ENCODE measurements around the gene KIAA1328. TPM values are rescaled to one million over a fixed set of nuclear protein-coding genes. Genes with fewer than 3 reads are reported as not detected.

The KIAA1328 gene
- polyA plus RNA-seq, 1 of the 3 experiments (the other 2 are of a cell fraction), result 2.6 TPM

- no peaks in the 10 kb centered on the region for H3F3A ChIP-seq (replicated peaks; ENCODE audit: insufficient read depth)
- no peak overlapping the region for H3K27ac ChIP-seq (ENCODE audit: low read depth in 2 of 2, low read length in 1 of 2)
- H3K9me2 ChIP-seq, result no peaks in the 10 kb centered on the region
- H4K20me1 ChIP-seq (ENCODE audit: insufficient read depth), result no peaks in the 10 kb centered on the region
- no peaks in the 10 kb centered on the region for H3K79me2 ChIP-seq (ENCODE audit: insufficient read depth)
- CTCF ChIA-PET, result interaction anchor here (2.1 kb wide), 1 partner anchor 9 kb away, joined by 8 read pairs; no protein-coding TSS in a partner anchor
- POLR2A ChIA-PET, result no interaction called here
- no peaks in the 10 kb centered on the region for H3K4me1 ChIP-seq (ENCODE audit: control insufficient read depth in 1 of 2, insufficient read depth in 2 of 2, low read depth in 1 of 2, low read length in 1 of 2)
- no peak for DNase-seq
- no peaks in the 10 kb centered on the region for H3K9me3 ChIP-seq
- no peak overlapping the region for H3K4me3 ChIP-seq (ENCODE audit: low read depth in 2 of 2, low read length in 1 of 2)
- H3K9ac ChIP-seq, result no peak overlapping the region
- H3K36me3 ChIP-seq (replicated peaks in 1 of 2; ENCODE audit: control insufficient read depth in 1 of 2, insufficient read depth in 2 of 2, low read length in 1 of 2), result no peaks in the 10 kb centered on the region
- H3K27me3 ChIP-seq (ENCODE audit: insufficient read depth), result no peaks in the 10 kb centered on the region
- TF ChIP-seq RXRA (IDR thresholded peaks at IDR 0.05; ENCODE audit: borderline replicate concordance, low read depth) (no peak), RFX5 (IDR thresholded peaks at IDR 0.05; ENCODE audit: low read length) (no peak), MAX (IDR thresholded peaks at IDR 0.05; ENCODE audit: low read depth) (no peak), CTCF (IDR thresholded peaks at IDR 0.05) (no peak), USF2 (IDR thresholded peaks at IDR 0.05; ENCODE audit: borderline replicate concordance, low read depth, low read length) (no peak), EP300 (IDR thresholded peaks at IDR 0.05; ENCODE audit: borderline replicate concordance in 1 of 2, low read depth in 1 of 2, low read length in 1 of 2) (no peak), TCF12 (IDR thresholded peaks at IDR 0.05) (no peak), CHD2 (IDR thresholded peaks at IDR 0.05; ENCODE audit: low read length, partially characterized antibody) (no peak), TAF1 (IDR thresholded peaks at IDR 0.05; ENCODE audit: borderline replicate concordance, low read depth, low read length) (no peak), SIN3A (IDR thresholded peaks at IDR 0.05; ENCODE audit: borderline replicate concordance, low read depth, low read length) (no peak), JUND (IDR thresholded peaks at IDR 0.05) (no peak), FOXM1 (IDR thresholded peaks at IDR 0.05; ENCODE audit: low read depth) (no peak), EZH2phosphoT487 (IDR thresholded peaks at IDR 0.05; ENCODE audit: borderline replicate concordance, low read depth) (no peak), RCOR1 (IDR thresholded peaks at IDR 0.05; ENCODE audit: low read length) (no peak), PBX3 (IDR thresholded peaks at IDR 0.05) (no peak), REST (IDR thresholded peaks at IDR 0.05; ENCODE audit: low read depth, low read length) (no peak), ZBTB33 (IDR thresholded peaks at IDR 0.05; ENCODE audit: borderline replicate concordance, low read depth) (no peak)
- 38% methylated on average over 2 of the region's 2 CpGs for WGBS (ENCODE audit: low lambda C conversion rate)
- H2AFZ ChIP-seq (ENCODE audit: low read depth), result no peak overlapping the region
- H3K4me2 ChIP-seq, result no peak overlapping the region
These were observed 122.0 kb downstream of the KIAA1328 start for GRCh38 chr18:36950960-36951359.

All from SK-N-SH (cell line).